Endothelial cell of umbilical vein (primary cell): ENCODE results near the gene DNAH11. TPM values are rescaled to one million over a fixed set of nuclear protein-coding genes. Genes with fewer than 3 reads are reported as not detected.

Experiments used
- BruUV-seq: library from RNA; stranded (reverse); fragments of 400-500 nt; replicated peaks from 2 replicates; lab custom pipeline; 2021; lab: Mats Ljungman, UMichigan
- CTCF ChIA-PET: fragments of 300-600, 350-600 bp; sonication (Branson Sonifier 250); formaldehyde crosslinking; loops from one replicate; lab custom pipeline; 2021; ENCODE audit warnings: antibody characterized with exemption, inconsistent platforms; lab: Charles Lee
- POLR2A ChIA-PET: fragments of 300-600, 350-600 bp; sonication (Branson Sonifier 250); formaldehyde crosslinking; loops from one replicate; lab custom pipeline; 2021; ENCODE audit warnings: antibody characterized with exemption, inconsistent platforms; lab: Charles Lee
- DNase-seq: peaks from one replicate; pipeline ENCODE4 v3.0.0-alpha.2; 2011; ENCODE audit warnings: low read depth, low spot score
- FAIRE-seq: peaks from 2 replicates; lab custom pipeline; 2011; peaks lifted over from hg19 to GRCh38; lab: Jason Lieb, UNC
- H2AFZ ChIP-seq: 2 replicates; pipeline ENCODE4 v1.6.0; 2012; ENCODE audit warnings: low read depth, low read length, control low read depth, inconsistent platforms
- H3K27ac ChIP-seq: 2 replicates; pipeline ENCODE4 v1.5.1; 2011; ENCODE audit warnings: low read depth, mild to moderate bottlenecking, control low read depth, low read length, moderate library complexity; ENCODE audit not compliant: insufficient read depth
- H3K27me3 ChIP-seq, 2 experiments: 2 replicates each; pipeline versions ENCODE4 v1.6.0 to v1.6.1; 2011; ENCODE audit warnings: low read length in 2 of 2, mixed read lengths in 1 of 2; ENCODE audit not compliant: control insufficient read depth in 2 of 2, insufficient read depth in 2 of 2
- H3K36me3 ChIP-seq, 2 experiments: 2 replicates in 1 of 2; 3 replicates in 1 of 2; pipeline ENCODE4 v1.5.1; 2011; ENCODE audit warnings: low read length in 2 of 2, mild to moderate bottlenecking in 1 of 2, moderate library complexity in 1 of 2; ENCODE audit not compliant: control insufficient read depth in 2 of 2, insufficient read depth in 2 of 2; ENCODE audit errors: extremely low read depth in 1 of 2
- H3K4me1 ChIP-seq: 3 replicates; pipeline ENCODE4 v1.5.1; 2011; ENCODE audit warnings: mild to moderate bottlenecking, low read length; ENCODE audit not compliant: control insufficient read depth, insufficient read depth; ENCODE audit errors: extremely low read depth
- H3K4me2 ChIP-seq: 2 replicates; pipeline ENCODE4 v1.6.1; 2011; ENCODE audit warnings: low read length, control low read depth, mixed read lengths; ENCODE audit not compliant: insufficient read depth
- H3K4me3 ChIP-seq, 3 experiments: fragments of 200-600 bp in 1 of 3; sonication (generic), shearing (Covaris generic) in 1 of 3; replicated peaks in 1 of 3; 2 replicates each; pipeline ENCODE4 v1.5.1; 2011 to 2016; ENCODE audit warnings: control low read depth in 3 of 3, low read length in 3 of 3, mild to moderate bottlenecking in 2 of 3, inconsistent platforms in 1 of 3, low read depth in 1 of 3, moderate library complexity in 1 of 3; ENCODE audit not compliant: insufficient read depth in 1 of 3
- H3K79me2 ChIP-seq: 2 replicates; pipeline ENCODE4 v1.6.0; 2012; ENCODE audit warnings: low read length, inconsistent platforms; ENCODE audit not compliant: control insufficient read depth, insufficient read depth
- H3K9ac ChIP-seq: replicated peaks from 2 replicates; pipeline ENCODE3; 2011; ENCODE audit warnings: low read length, control low read depth; ENCODE audit not compliant: insufficient read depth; ENCODE audit errors: extremely low read depth
- H3K9me1 ChIP-seq: replicated peaks from 3 replicates; pipeline ENCODE4 v1.6.0; 2011; ENCODE audit warnings: mild to moderate bottlenecking, low read length; ENCODE audit not compliant: control insufficient read depth, insufficient read depth; ENCODE audit errors: extremely low read depth
- H3K9me3 ChIP-seq: replicated peaks from 2 replicates; pipeline ENCODE4 v1.5.1; 2012; ENCODE audit warnings: low read length, inconsistent platforms; ENCODE audit not compliant: control insufficient read depth, insufficient read depth
- H4K20me1 ChIP-seq: replicated peaks from 2 replicates; pipeline ENCODE3; 2011; ENCODE audit warnings: mild to moderate bottlenecking, low read length; ENCODE audit not compliant: control insufficient read depth, insufficient read depth; ENCODE audit errors: extremely low read depth
- CTCF ChIP-seq, 2 donors: IDR thresholded peaks; 1 replicate in 1 of 2; 2 replicates in 1 of 2; pipeline ENCODE4 v1.5.1; 2011; ENCODE audit warnings: low read length in 2 of 2, mild to moderate bottlenecking in 2 of 2, moderate library complexity in 2 of 2, control low read depth in 1 of 2, inconsistent platforms in 1 of 2, low read depth in 1 of 2; ENCODE audit not compliant: insufficient read depth in 1 of 2; ENCODE audit errors: extremely low read depth in 1 of 2
- EZH2 ChIP-seq: IDR thresholded peaks from 2 replicates; pipeline ENCODE4 v1.6.1; 2012; ENCODE audit warnings: borderline replicate concordance, low read depth, mild to moderate bottlenecking, moderate library complexity, low read length, inconsistent platforms; ENCODE audit not compliant: severe bottlenecking
- FOS ChIP-seq: IDR thresholded peaks from 2 replicates; pipeline ENCODE4 v1.6.1; 2011; ENCODE audit warnings: mild to moderate bottlenecking, low read length, moderate library complexity, borderline replicate concordance; ENCODE audit not compliant: insufficient read depth
- GATA2 ChIP-seq: IDR thresholded peaks from 2 replicates; pipeline ENCODE4 v1.7.0; 2011; ENCODE audit warnings: low read depth, mild to moderate bottlenecking, moderate library complexity, mixed read lengths, low read length; ENCODE audit not compliant: insufficient read length, insufficient read depth
- JUN ChIP-seq: IDR thresholded peaks from 2 replicates; pipeline ENCODE4 v1.6.1; 2011; ENCODE audit warnings: borderline replicate concordance, low read depth; ENCODE audit not compliant: insufficient read length, insufficient read depth
- POLR2AphosphoS5 ChIP-seq: IDR thresholded peaks from 2 replicates; pipeline ENCODE4 v1.6.1; 2012; ENCODE audit warnings: low read depth, mild to moderate bottlenecking, control low read depth, low read length, moderate library complexity; ENCODE audit not compliant: insufficient read depth
- dilution Hi-C: fragments of 300-500 bp; cut with MboI; formaldehyde crosslinking; loops from one replicate; pipeline ENCODE4 v1.15.0; 2019; ENCODE audit warnings: low sequenced_read_pairs; ENCODE audit not compliant: extremely low pct_ligation_motif_present
- intact Hi-C: fragments of 100-400 bp; cut with micrococcal nuclease; formaldehyde crosslinking; loops from one replicate; pipeline ENCODE4 v1.10.0; 2022
- polyA plus RNA-seq, 4 experiments: library from polyadenylated mRNA; depleted of rRNA in 3 of 4; stranded (reverse) in 3 of 4; unstranded in 1 of 4; fragments of >200 nt; gene quantifications; 2 replicates each; pipeline versions ENCODE4 v1.2.1 to v1.2.3, GENCODE V29; 2011 to 2012; ENCODE audit warnings: missing spikeins in 1 of 4
- total RNA-seq: library from RNA; stranded (reverse); gene quantifications from 2 replicates; pipeline ENCODE4 v1.2.3, GENCODE V29; 2021

Gene DNAH11
- total and polyA plus RNA-seq, 2 donors (not counting 3 experiments of a cell fraction or from before 2014, with no cell fraction given): 0.69 to 0.91 TPM

DNA sequence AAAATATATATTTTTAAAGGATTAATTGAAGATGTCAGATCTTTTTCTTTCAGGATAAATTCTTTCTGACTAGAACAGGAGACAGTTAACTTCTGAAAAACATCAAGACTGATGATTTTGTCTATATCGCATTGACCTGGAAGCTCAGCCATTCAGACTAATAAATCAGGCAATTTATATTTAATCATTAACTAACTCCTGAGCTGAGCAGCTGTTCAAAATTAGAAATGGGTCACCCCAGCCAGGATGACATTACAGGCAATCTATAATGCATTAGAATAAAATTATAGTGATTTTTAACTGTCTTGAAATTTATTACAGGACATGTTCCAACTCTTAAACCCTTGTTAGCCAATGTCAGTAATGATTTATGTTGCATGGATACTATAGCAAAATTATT, 263.0 kb downstream of the DNAH11 start:
- TF ChIP-seq FOS (no peak), CTCF (IDR thresholded peaks at IDR 0.05; ENCODE audit: extremely low read depth in 1 of 2, insufficient read depth in 1 of 2, low read depth in 1 of 2, low read length in 2 of 2) (no peak), EZH2 (no peak), POLR2AphosphoS5 (no peak), JUN (no peak), GATA2 (no peak)
- Histone ChIP-seq H2AFZ (no peak overlapping the region), H3K4me2 (no peak overlapping the region), H3K27me3 (peaks cover 0 to 5% of the 10 kb centered on the region in 2 experiments), H4K20me1 (no peaks in the 10 kb centered on the region), H3K79me2 (no peaks in the 10 kb centered on the region), H3K9me1 (no peaks in the 10 kb centered on the region), H3K9ac (no peak overlapping the region), H3K36me3 (no peaks in the 10 kb centered on the region), H3K4me1 (no peaks in the 10 kb centered on the region), H3K9me3 (no peaks in the 10 kb centered on the region), H3K27ac (no peak overlapping the region), H3K4me3 (no peak overlapping the region)
- no peak for DNase-seq
- FAIRE-seq: no peak
- dilution Hi-C loops: no loop called here
- intact Hi-C loops: loop anchor here (2.0 kb wide), 1 partner anchor 79 kb away; no protein-coding TSS in a partner anchor
- ChIA-PET CTCF (no interaction called here), POLR2A (no interaction called here)
- BruUV-seq: no TSS peak
